Neural progenitor cell (in vitro differentiated cells): ENCODE results near the gene EDAR. TPM values are rescaled to one million over a fixed set of nuclear protein-coding genes. Genes with fewer than 3 reads are reported as not detected.

Source experiments
- DNase-seq: peaks from one replicate; pipeline ENCODE4 v3.0.0-alpha.2; 2016; ENCODE audit warnings: low spot score
- H2AFZ ChIP-seq: fragments of 200-600 bp; sonication (generic); replicated peaks from 2 replicates; pipeline ENCODE4 v1.6.1; 2016; ENCODE audit warnings: antibody characterized with exemption
- H3F3A ChIP-seq: fragments of 200-600 bp; sonication (generic); 2 replicates; pipeline ENCODE4 v1.6.1; 2016; ENCODE audit warnings: antibody characterized with exemption, low read depth
- H3K27ac ChIP-seq: fragments of 200-600 bp; sonication (generic); 2 replicates; pipeline ENCODE4 v1.5.1; 2016; ENCODE audit warnings: mild to moderate bottlenecking
- H3K27me3 ChIP-seq: fragments of 200-600 bp; sonication (generic); 2 replicates; pipeline ENCODE4 v1.6.1; 2016; ENCODE audit warnings: mild to moderate bottlenecking, moderate library complexity
- H3K36me3 ChIP-seq: fragments of 200-600 bp; sonication (generic); 2 replicates; pipeline ENCODE4 v1.5.1; 2016
- H3K4me1 ChIP-seq: fragments of 200-600 bp; sonication (generic); 2 replicates; pipeline ENCODE4 v1.6.1; 2016; ENCODE audit warnings: mixed run types
- H3K4me2 ChIP-seq: fragments of 200-600 bp; sonication (generic); 2 replicates; pipeline ENCODE4 v1.6.1; 2016
- H3K4me3 ChIP-seq: fragments of 200-600 bp; sonication (generic); 2 replicates; pipeline ENCODE4 v1.5.1; 2016
- H3K79me2 ChIP-seq: fragments of 200-600 bp; sonication (generic); 2 replicates; pipeline ENCODE4 v1.6.1; 2016; ENCODE audit warnings: low read depth
- H3K9ac ChIP-seq: fragments of 200-600 bp; sonication (generic); 2 replicates; pipeline ENCODE4 v1.6.1; 2016
- H3K9me3 ChIP-seq: fragments of 200-600 bp; sonication (generic); 2 replicates; pipeline ENCODE4 v1.5.1; 2016; ENCODE audit warnings: low read depth
- H4K20me1 ChIP-seq: fragments of 200-600 bp; sonication (generic); 2 replicates; pipeline ENCODE4 v1.6.1; 2016; ENCODE audit warnings: low read depth
- H3K27ac Mint-ChIP-seq: 3 replicates; pipeline ENCODE4 v1.8.0; 2021; ENCODE audit warnings: mixed read lengths
- H3K27me3 Mint-ChIP-seq: 2 replicates; pipeline ENCODE4 v1.8.0; 2022; ENCODE audit warnings: low read depth, mild to moderate bottlenecking, inconsistent platforms, moderate library complexity, mixed read lengths; ENCODE audit not compliant: insufficient read depth
- H3K36me3 Mint-ChIP-seq: 3 replicates; pipeline ENCODE4 v1.8.0; 2021; ENCODE audit warnings: mixed read lengths
- H3K4me1 Mint-ChIP-seq: 3 replicates; pipeline ENCODE4 v1.8.0; 2021; ENCODE audit warnings: mixed read lengths
- H3K4me3 Mint-ChIP-seq: 3 replicates; pipeline ENCODE4 v1.8.0; 2021; ENCODE audit warnings: mild to moderate bottlenecking, moderate library complexity, mixed read lengths
- H3K9me3 Mint-ChIP-seq: 3 replicates; pipeline ENCODE4 v1.8.0; 2020; ENCODE audit warnings: mixed read lengths
- CTCF ChIP-seq: fragments of 200-600 bp; sonication (generic); IDR thresholded peaks from 2 replicates; pipeline ENCODE4 v1.5.1; 2017; ENCODE audit warnings: antibody characterized with exemption, mild to moderate bottlenecking
- EZH2 ChIP-seq: fragments of 200-600 bp; sonication (generic); IDR thresholded peaks from 2 replicates; pipeline ENCODE4 v1.6.1; 2017; ENCODE audit warnings: antibody characterized with exemption, mild to moderate bottlenecking, moderate library complexity
- EZH2phosphoT487 ChIP-seq: fragments of 200-600 bp; sonication (generic); IDR thresholded peaks from 2 replicates; pipeline ENCODE4 v1.6.1; 2017; ENCODE audit warnings: antibody characterized with exemption
- total RNA-seq: library from RNA; depleted of rRNA; stranded (reverse); fragments of >200 nt; gene quantifications from 2 replicates; pipeline ENCODE4 v1.2.3, GENCODE V29; 2015; ENCODE audit warnings: low replicate concordance

The EDAR gene
- total RNA-seq, 1 donor from 2014 or later, result not detected

- no peak overlapping the region for H2AFZ ChIP-seq
- H3K27ac Mint-ChIP-seq, result no peak overlapping the region
- no peaks in the 10 kb centered on the region for H3K27me3 ChIP-seq
- TF ChIP-seq EZH2phosphoT487 (no peak), CTCF (no peak), EZH2 (no peak)
- H3K9me3 ChIP-seq, result no peaks in the 10 kb centered on the region
- no peaks in the 10 kb centered on the region for H3K79me2 ChIP-seq
- no peak overlapping the region for H3K4me3 ChIP-seq
- no peak overlapping the region for H3K9ac ChIP-seq
- H3K4me1 Mint-ChIP-seq, result no peaks in the 10 kb centered on the region
- DNase-seq, result no peak
- H3K36me3 Mint-ChIP-seq, result peaks cover 6% of the 10 kb centered on the region
- no peak overlapping the region for H3K4me3 Mint-ChIP-seq
- no peaks in the 10 kb centered on the region for H3K4me1 ChIP-seq
- H4K20me1 ChIP-seq, result no peaks in the 10 kb centered on the region
- no peak overlapping the region for H3K4me2 ChIP-seq
- H3K27ac ChIP-seq, result no peak overlapping the region
- H3K27me3 Mint-ChIP-seq, result no peaks in the 10 kb centered on the region
- peaks cover 5% of the 10 kb centered on the region for H3K9me3 Mint-ChIP-seq
- no peaks in the 10 kb centered on the region for H3F3A ChIP-seq
- H3K36me3 ChIP-seq, result no peaks in the 10 kb centered on the region
Measured at GRCh38 chr2:108896741-108897140, 92.3 kb downstream of the EDAR start.

- peaks cover 16% of the 10 kb centered on the region for H3K9me3 Mint-ChIP-seq
- Histone ChIP-seq H3K27me3 (no peaks in the 10 kb centered on the region), H3K4me1 (no peaks in the 10 kb centered on the region), H3K4me2 (no peak overlapping the region), H3K36me3 (no peaks in the 10 kb centered on the region), H4K20me1 (no peaks in the 10 kb centered on the region), H3K4me3 (no peak overlapping the region), H3F3A (no peaks in the 10 kb centered on the region), H3K9me3 (peaks cover 2% of the 10 kb centered on the region), H3K9ac (no peak overlapping the region), H3K79me2 (no peaks in the 10 kb centered on the region), H2AFZ (no peak overlapping the region), H3K27ac (no peak overlapping the region)
- DNase-seq, result no peak
- H3K4me1 Mint-ChIP-seq, result no peaks in the 10 kb centered on the region
- no peak overlapping the region for H3K4me3 Mint-ChIP-seq
- H3K36me3 Mint-ChIP-seq, result peaks cover 16% of the 10 kb centered on the region
- H3K27me3 Mint-ChIP-seq, result no peaks in the 10 kb centered on the region
- no peak for TF ChIP-seq EZH2phosphoT487
- TF ChIP-seq CTCF, result no peak
- no peak for TF ChIP-seq EZH2
- H3K27ac Mint-ChIP-seq, result no peak overlapping the region
Measured at GRCh38 chr2:108895188-108895587, 93.8 kb downstream of the EDAR start.

DNA sequence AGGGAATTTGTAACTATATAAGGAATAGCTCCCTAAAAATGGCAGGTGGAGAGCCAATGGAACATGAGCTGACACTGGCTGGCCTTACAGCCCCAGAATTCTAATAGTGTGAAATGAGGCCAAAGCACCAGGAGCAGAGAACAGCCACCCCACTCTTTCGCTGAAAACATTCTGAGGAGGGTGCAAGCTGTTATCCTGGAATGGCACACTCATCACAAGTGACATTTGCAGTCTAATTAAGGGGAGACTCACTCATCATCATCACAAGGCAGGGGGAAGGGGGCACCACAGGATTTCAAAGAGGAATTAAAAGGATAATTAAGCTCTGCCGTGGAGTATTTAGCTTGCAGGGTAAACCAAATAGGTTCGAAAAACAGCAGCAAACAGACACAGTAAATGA, 94.3 kb downstream of the EDAR start:
- DNase-seq, result no peak
- Histone ChIP-seq H3K27me3 (no peaks in the 10 kb centered on the region), H3K4me2 (no peak overlapping the region), H3K27ac (no peak overlapping the region), H3K9ac (no peak overlapping the region), H3K79me2 (no peaks in the 10 kb centered on the region), H3F3A (no peaks in the 10 kb centered on the region), H3K9me3 (peaks cover 6% of the 10 kb centered on the region), H3K4me1 (no peaks in the 10 kb centered on the region), H3K36me3 (peaks cover under 1% of the 10 kb centered on the region), H3K4me3 (no peak overlapping the region), H4K20me1 (no peaks in the 10 kb centered on the region), H2AFZ (no peak overlapping the region)
- Mint-ChIP-seq H3K9me3 (peaks cover 18% of the 10 kb centered on the region), H3K27ac (peak overlapping the region; percentile 48), H3K27me3 (no peaks in the 10 kb centered on the region), H3K36me3 (peaks cover 17% of the 10 kb centered on the region), H3K4me3 (no peak overlapping the region), H3K4me1 (no peaks in the 10 kb centered on the region)
- TF ChIP-seq EZH2 (no peak), CTCF (no peak), EZH2phosphoT487 (no peak)
